H1 (cell line): ENCODE data around the gene PDE8A.

ENCODE experiments used
- CHD1 ChIP-seq: IDR thresholded peaks from 2 replicates; pipeline ENCODE4 v1.6.1; 2012; ENCODE audit warnings: low read depth, low read length, improper control_type of control experiment
- EZH2 ChIP-seq: fragments of 200-600 bp; sonication (generic); IDR thresholded peaks from 2 replicates; pipeline ENCODE4 v1.7.1; 2012; ENCODE audit warnings: low read depth, mild to moderate bottlenecking, moderate library complexity, low read length, inconsistent platforms; ENCODE audit not compliant: severe bottlenecking
- NRF1 ChIP-seq: IDR thresholded peaks from 2 replicates; pipeline ENCODE4 v1.6.1; 2011; ENCODE audit warnings: mild to moderate bottlenecking, low read depth, low read length, improper control_type of control experiment
- POLR2A ChIP-seq, 2 experiments: IDR thresholded peaks; 1 replicate in 1 of 2; 2 replicates in 1 of 2; pipeline ENCODE4 v1.6.1; 2011; ENCODE audit warnings: low read depth in 2 of 2, low read length in 2 of 2, mild to moderate bottlenecking in 2 of 2; ENCODE audit errors: control extremely low read depth in 1 of 2
- RFX5 ChIP-seq: IDR thresholded peaks from 2 replicates; pipeline ENCODE4 v1.6.1; 2011; ENCODE audit warnings: low read depth, low read length, improper control_type of control experiment, borderline replicate concordance
- SP1 ChIP-seq: IDR thresholded peaks from 2 replicates; pipeline ENCODE4 v1.6.1; 2011; ENCODE audit warnings: low read depth, low read length
- TEAD4 ChIP-seq: IDR thresholded peaks from 2 replicates; pipeline ENCODE4 v1.6.1; 2012; ENCODE audit warnings: low read depth, low read length, inconsistent platforms, mixed read lengths
- USF2 ChIP-seq: IDR thresholded peaks from 2 replicates; pipeline ENCODE4 v1.6.1; 2011; ENCODE audit warnings: low read length, improper control_type of control experiment
- TF ChIP-seq, protein P1 (sequence below): IDR thresholded peaks from 2 replicates; pipeline ENCODE4 v1.6.1; 2011; ENCODE audit warnings: low read depth, mild to moderate bottlenecking, low read length; ENCODE audit not compliant: insufficient read depth
- TF ChIP-seq, protein P2 (sequence below), 3 experiments: IDR thresholded peaks; 1 replicate in 2 of 3; 2 replicates in 1 of 3; pipeline versions ENCODE4 v1.5.1 to v1.6.1; 2011; ENCODE audit warnings: low read length in 3 of 3, mild to moderate bottlenecking in 3 of 3, inconsistent platforms in 2 of 3, low read depth in 1 of 3, moderate library complexity in 1 of 3; ENCODE audit not compliant: insufficient read depth in 1 of 3; ENCODE audit errors: control extremely low read depth in 1 of 3

- no peak for TF ChIP-seq NRF1
- TF ChIP-seq SP1: no peak
- TF ChIP-seq, protein P1, sequence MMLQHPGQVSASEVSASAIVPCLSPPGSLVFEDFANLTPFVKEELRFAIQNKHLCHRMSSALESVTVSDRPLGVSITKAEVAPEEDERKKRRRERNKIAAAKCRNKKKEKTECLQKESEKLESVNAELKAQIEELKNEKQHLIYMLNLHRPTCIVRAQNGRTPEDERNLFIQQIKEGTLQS: no peak
- TF ChIP-seq EZH2: no peak
- TF ChIP-seq, protein P2, sequence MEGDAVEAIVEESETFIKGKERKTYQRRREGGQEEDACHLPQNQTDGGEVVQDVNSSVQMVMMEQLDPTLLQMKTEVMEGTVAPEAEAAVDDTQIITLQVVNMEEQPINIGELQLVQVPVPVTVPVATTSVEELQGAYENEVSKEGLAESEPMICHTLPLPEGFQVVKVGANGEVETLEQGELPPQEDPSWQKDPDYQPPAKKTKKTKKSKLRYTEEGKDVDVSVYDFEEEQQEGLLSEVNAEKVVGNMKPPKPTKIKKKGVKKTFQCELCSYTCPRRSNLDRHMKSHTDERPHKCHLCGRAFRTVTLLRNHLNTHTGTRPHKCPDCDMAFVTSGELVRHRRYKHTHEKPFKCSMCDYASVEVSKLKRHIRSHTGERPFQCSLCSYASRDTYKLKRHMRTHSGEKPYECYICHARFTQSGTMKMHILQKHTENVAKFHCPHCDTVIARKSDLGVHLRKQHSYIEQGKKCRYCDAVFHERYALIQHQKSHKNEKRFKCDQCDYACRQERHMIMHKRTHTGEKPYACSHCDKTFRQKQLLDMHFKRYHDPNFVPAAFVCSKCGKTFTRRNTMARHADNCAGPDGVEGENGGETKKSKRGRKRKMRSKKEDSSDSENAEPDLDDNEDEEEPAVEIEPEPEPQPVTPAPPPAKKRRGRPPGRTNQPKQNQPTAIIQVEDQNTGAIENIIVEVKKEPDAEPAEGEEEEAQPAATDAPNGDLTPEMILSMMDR (IDR thresholded peaks at IDR 0.05; ENCODE audit: control extremely low read depth in 1 of 3, insufficient read depth in 1 of 3, low read depth in 1 of 3, low read length in 3 of 3): no peak
- TF ChIP-seq TEAD4: no peak
- TF ChIP-seq RFX5: no peak
- TF ChIP-seq USF2: no peak
- TF ChIP-seq POLR2A (IDR thresholded peaks at IDR 0.05; ENCODE audit: control extremely low read depth in 1 of 2, low read depth in 2 of 2, low read length in 2 of 2): no peak
- no peak for TF ChIP-seq CHD1
These were observed 39.2 kb upstream of the PDE8A start for GRCh38 chr15:84942456-84942855.
